Measurements from ENCODE around the gene ARAP3.

DNA sequence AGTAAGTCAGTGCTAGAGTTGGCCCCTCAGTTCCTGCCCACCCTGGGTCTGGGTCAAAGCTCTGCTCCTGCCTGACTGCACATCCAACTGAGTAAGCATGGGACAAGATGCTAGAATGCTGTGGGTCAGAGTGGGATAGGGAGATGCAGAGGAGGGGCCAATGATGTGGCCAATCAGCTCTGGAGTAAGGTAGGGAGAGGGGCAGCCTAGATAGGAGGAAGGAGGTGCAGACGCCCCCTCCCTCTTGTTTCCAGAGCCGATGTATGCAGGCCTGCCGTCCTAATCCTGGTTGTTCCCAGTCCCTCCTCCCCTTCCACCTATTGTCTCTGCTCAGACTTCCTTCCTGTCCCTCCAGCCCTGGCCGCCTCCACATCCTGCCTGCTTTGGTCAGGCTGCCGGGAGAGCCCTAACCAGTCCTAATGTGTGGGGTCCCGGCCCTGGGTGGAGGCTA lies 1.3 kb downstream of the ARAP3 start:
- TF ChIP-seq, protein P1, sequence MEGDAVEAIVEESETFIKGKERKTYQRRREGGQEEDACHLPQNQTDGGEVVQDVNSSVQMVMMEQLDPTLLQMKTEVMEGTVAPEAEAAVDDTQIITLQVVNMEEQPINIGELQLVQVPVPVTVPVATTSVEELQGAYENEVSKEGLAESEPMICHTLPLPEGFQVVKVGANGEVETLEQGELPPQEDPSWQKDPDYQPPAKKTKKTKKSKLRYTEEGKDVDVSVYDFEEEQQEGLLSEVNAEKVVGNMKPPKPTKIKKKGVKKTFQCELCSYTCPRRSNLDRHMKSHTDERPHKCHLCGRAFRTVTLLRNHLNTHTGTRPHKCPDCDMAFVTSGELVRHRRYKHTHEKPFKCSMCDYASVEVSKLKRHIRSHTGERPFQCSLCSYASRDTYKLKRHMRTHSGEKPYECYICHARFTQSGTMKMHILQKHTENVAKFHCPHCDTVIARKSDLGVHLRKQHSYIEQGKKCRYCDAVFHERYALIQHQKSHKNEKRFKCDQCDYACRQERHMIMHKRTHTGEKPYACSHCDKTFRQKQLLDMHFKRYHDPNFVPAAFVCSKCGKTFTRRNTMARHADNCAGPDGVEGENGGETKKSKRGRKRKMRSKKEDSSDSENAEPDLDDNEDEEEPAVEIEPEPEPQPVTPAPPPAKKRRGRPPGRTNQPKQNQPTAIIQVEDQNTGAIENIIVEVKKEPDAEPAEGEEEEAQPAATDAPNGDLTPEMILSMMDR (IDR thresholded peaks at IDR 0.05; ENCODE audit: poor library complexity, severe bottlenecking) = no peak
- no peak for TF ChIP-seq POLR2AphosphoS5 (IDR thresholded peaks at IDR 0.05)
- TF ChIP-seq, protein P2, sequence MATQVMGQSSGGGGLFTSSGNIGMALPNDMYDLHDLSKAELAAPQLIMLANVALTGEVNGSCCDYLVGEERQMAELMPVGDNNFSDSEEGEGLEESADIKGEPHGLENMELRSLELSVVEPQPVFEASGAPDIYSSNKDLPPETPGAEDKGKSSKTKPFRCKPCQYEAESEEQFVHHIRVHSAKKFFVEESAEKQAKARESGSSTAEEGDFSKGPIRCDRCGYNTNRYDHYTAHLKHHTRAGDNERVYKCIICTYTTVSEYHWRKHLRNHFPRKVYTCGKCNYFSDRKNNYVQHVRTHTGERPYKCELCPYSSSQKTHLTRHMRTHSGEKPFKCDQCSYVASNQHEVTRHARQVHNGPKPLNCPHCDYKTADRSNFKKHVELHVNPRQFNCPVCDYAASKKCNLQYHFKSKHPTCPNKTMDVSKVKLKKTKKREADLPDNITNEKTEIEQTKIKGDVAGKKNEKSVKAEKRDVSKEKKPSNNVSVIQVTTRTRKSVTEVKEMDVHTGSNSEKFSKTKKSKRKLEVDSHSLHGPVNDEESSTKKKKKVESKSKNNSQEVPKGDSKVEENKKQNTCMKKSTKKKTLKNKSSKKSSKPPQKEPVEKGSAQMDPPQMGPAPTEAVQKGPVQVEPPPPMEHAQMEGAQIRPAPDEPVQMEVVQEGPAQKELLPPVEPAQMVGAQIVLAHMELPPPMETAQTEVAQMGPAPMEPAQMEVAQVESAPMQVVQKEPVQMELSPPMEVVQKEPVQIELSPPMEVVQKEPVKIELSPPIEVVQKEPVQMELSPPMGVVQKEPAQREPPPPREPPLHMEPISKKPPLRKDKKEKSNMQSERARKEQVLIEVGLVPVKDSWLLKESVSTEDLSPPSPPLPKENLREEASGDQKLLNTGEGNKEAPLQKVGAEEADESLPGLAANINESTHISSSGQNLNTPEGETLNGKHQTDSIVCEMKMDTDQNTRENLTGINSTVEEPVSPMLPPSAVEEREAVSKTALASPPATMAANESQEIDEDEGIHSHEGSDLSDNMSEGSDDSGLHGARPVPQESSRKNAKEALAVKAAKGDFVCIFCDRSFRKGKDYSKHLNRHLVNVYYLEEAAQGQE (IDR thresholded peaks at IDR 0.05; ENCODE audit: borderline replicate concordance) = no peak
- no peak for TF ChIP-seq EP300 (conservative IDR thresholded peaks at IDR 0.05; ENCODE audit: poor library complexity, severe bottlenecking)
- TF ChIP-seq EZH2 (IDR thresholded peaks at IDR 0.05; ENCODE audit: borderline replicate concordance, insufficient read depth, low read length, poor library complexity, severe bottlenecking) = no peak
